Astrocyte of the spinal cord (primary cell): Measurements from ENCODE around the gene GDF10.

Experiments used
- DNase-seq: peaks from one replicate; pipeline ENCODE4 v3.0.0; 2011; ENCODE audit warnings: low read depth, low spot score
- H3K4me3 ChIP-seq: 2 replicates; pipeline ENCODE4 v1.5.1; 2011; ENCODE audit warnings: low read depth, mild to moderate bottlenecking, low read length, moderate library complexity
- in situ Hi-C: cut with HindIII; loops from 2 replicates; pipeline ENCODE4 v1.10.0; 2017; ENCODE audit warnings: low sequenced_read_pairs
- TF ChIP-seq, protein P1 (sequence below): IDR thresholded peaks from 2 replicates; pipeline ENCODE4 v1.5.1; 2012; ENCODE audit warnings: low read depth, mild to moderate bottlenecking, low read length, inconsistent platforms

The GDF10 gene

GRCh38 chr10:47309408-47310089, 9.6 kb downstream of the GDF10 start:
- no peak overlapping the region for H3K4me3 ChIP-seq
- TF ChIP-seq, protein P1, sequence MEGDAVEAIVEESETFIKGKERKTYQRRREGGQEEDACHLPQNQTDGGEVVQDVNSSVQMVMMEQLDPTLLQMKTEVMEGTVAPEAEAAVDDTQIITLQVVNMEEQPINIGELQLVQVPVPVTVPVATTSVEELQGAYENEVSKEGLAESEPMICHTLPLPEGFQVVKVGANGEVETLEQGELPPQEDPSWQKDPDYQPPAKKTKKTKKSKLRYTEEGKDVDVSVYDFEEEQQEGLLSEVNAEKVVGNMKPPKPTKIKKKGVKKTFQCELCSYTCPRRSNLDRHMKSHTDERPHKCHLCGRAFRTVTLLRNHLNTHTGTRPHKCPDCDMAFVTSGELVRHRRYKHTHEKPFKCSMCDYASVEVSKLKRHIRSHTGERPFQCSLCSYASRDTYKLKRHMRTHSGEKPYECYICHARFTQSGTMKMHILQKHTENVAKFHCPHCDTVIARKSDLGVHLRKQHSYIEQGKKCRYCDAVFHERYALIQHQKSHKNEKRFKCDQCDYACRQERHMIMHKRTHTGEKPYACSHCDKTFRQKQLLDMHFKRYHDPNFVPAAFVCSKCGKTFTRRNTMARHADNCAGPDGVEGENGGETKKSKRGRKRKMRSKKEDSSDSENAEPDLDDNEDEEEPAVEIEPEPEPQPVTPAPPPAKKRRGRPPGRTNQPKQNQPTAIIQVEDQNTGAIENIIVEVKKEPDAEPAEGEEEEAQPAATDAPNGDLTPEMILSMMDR, result peak; percentile 43
- no peak for DNase-seq
- in situ Hi-C loops, result no loop called here

GRCh38 chr10:47310090-47310505, 10.1 kb downstream of the GDF10 start:
- no peak overlapping the region for H3K4me3 ChIP-seq
- TF ChIP-seq, protein P1, result no peak
- DNase-seq, result no peak
- in situ Hi-C loops, result no loop called here

DNA sequence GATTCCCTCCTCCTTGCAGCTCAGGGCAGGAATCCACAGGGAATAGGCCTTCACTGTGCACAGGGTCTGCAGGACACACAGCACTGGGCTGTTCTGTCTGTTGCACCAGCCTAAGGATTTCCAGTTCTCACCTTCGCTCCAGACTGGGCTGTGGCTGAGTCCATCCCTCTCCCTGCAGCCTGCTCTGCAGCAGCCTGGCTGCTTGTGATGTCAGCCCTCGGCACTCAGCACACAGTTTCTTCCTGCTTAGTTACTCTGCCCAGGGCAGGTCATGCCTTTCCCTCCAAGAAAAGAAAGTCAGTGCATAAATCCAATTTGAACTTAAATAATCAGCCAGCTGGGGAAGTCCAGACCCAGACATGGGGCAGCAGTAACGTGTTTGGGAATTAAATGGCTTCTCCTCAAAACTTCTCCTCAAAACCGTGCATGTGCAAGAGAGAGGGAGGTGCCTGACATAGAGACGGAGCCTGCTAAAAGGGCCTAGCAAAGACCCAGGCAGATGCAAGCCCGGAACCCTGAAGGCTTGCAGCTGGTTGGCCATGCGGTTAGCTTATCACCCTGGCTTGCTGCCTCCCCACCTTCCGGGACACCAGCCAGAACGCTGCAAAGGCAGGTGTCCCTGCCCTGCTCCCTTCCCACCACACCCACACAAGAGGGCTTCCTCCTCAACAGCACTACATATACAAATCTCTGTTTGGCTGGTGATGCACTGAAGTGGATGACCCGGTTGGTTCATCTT, 11.4 kb downstream of the GDF10 start:
- no peak for DNase-seq
- TF ChIP-seq, protein P1, result no peak
- H3K4me3 ChIP-seq, result no peak overlapping the region
- in situ Hi-C loops, result no loop called here

DNA sequence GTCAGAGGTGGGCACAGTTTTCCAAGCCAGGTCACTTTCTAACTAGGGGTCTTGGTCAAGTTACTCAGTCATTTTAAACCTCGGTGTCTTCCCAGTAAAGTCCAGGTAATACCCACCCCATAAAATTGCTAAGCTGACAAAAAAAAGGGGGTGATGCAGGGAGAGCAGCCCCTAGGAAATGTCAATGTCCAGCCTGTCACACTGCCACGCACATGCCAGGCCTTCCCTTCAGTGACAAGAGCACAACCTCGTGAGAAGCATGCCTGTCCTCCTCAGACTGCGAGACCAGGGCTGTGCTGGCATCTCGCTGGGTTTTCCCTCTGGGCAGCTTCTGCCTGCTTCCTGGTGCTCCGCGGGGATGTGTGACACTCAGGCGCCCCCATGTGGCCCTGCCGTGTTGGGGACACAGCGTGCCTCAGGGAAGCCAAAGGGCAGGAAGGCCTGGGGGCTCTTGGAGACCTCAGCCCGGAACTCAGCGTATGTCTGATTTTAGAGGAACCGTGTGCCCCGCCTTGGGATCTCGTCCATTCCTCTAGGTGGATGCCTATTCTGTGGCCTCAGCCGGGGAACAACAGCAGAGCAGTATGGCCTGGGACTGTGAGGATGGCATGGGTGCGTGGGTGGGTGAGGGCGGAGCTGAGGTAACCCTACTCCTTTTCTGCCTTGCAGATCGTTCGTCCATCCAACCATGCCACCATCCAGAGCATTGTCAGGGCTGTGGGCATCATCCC, 12.1 kb downstream of the GDF10 start:
- DNase-seq, result peak; percentile 50
- in situ Hi-C loops, result no loop called here
- no peak overlapping the region for H3K4me3 ChIP-seq
- TF ChIP-seq, protein P1, result peak; percentile 89

- DNase-seq, result no peak
- no peak overlapping the region for H3K4me3 ChIP-seq
- TF ChIP-seq, protein P1, result no peak
- in situ Hi-C loops, result no loop called here
These were observed 12.6 kb downstream of the GDF10 start for GRCh38 chr10:47312663-47312995.

GRCh38 chr10:47314416-47314970, 14.5 kb downstream of the GDF10 start:
- in situ Hi-C loops, result no loop called here
- no peak for DNase-seq
- H3K4me3 ChIP-seq, result no peak overlapping the region
- TF ChIP-seq, protein P1, result no peak
